ENCODE measurements around the gene LLGL2.
"Not testable (repeated sequence)": the region's sequence is repeated elsewhere in the genome, so short reads cannot be mapped to it uniquely, and the experiment has no call there.

Gene LLGL2

GRCh38 chr17:75509528-75510258 lies 15.8 kb upstream of the LLGL2 start:
- no peak for DNase-seq

GRCh38 chr17:75511270-75511609 lies 14.3 kb upstream of the LLGL2 start:
- no peak for DNase-seq

- no peak for DNase-seq
Measured at GRCh38 chr17:75511610-75512575, 13.6 kb upstream of the LLGL2 start.

- DNase-seq, result no peak
Measured at GRCh38 chr17:75512926-75513640, 12.4 kb upstream of the LLGL2 start.

- no peak for DNase-seq
Measured at GRCh38 chr17:75513641-75514000, 11.9 kb upstream of the LLGL2 start.

- DNase-seq, result peak; percentile 66
Measured at GRCh38 chr17:75514299-75514918, 11.1 kb upstream of the LLGL2 start.

- DNase-seq, result no peak
Measured at GRCh38 chr17:75514919-75515495, 10.5 kb upstream of the LLGL2 start.

- DNase-seq, result peak; percentile 92
Measured at GRCh38 chr17:75515496-75516254, 9.8 kb upstream of the LLGL2 start, which contains the start of gene CASKIN2. Gene CASKIN2, minus strand, starts transcription at chr17:75515537. Its CDS starts 1,733 bp downstream, at chr17:75513804.

- peak; percentile 88 for DNase-seq
Measured at GRCh38 chr17:75516255-75516618, 9.3 kb upstream of the LLGL2 start, which contains the start of gene TSEN54. Gene TSEN54, plus strand, starts transcription at chr17:75516528. Its CDS starts 33 bp downstream, at chr17:75516561.

- no peak for DNase-seq
Measured at GRCh38 chr17:75516619-75517296, 8.7 kb upstream of the LLGL2 start.

GRCh38 chr17:75517297-75517865 lies 8.1 kb upstream of the LLGL2 start:
- DNase-seq, result no peak

GRCh38 chr17:75518201-75518600 lies 7.3 kb upstream of the LLGL2 start:
- DNase-seq, result no peak

- DNase-seq, result no peak
Measured at GRCh38 chr17:75518983-75519537, 6.4 kb upstream of the LLGL2 start.

GRCh38 chr17:75520413-75520812 lies 5.1 kb upstream of the LLGL2 start:
- not testable (repeated sequence) for DNase-seq

GRCh38 chr17:75521290-75521689 lies 4.2 kb upstream of the LLGL2 start:
- no peak for DNase-seq

GRCh38 chr17:75521951-75522727 lies 3.4 kb upstream of the LLGL2 start:
- no peak for DNase-seq

- DNase-seq, result no peak
Measured at GRCh38 chr17:75523647-75524046, 1.9 kb upstream of the LLGL2 start.

- no peak for DNase-seq
Measured at GRCh38 chr17:75524269-75524969, 1.1 kb upstream of the LLGL2 start.

Measured in T1000 (cell line).